Measurements from ENCODE around the gene KCNH1.
A peak's percentile ranks its signal among the peaks of the same experiment; 100 is the strongest.

The KCNH1 gene

DNA sequence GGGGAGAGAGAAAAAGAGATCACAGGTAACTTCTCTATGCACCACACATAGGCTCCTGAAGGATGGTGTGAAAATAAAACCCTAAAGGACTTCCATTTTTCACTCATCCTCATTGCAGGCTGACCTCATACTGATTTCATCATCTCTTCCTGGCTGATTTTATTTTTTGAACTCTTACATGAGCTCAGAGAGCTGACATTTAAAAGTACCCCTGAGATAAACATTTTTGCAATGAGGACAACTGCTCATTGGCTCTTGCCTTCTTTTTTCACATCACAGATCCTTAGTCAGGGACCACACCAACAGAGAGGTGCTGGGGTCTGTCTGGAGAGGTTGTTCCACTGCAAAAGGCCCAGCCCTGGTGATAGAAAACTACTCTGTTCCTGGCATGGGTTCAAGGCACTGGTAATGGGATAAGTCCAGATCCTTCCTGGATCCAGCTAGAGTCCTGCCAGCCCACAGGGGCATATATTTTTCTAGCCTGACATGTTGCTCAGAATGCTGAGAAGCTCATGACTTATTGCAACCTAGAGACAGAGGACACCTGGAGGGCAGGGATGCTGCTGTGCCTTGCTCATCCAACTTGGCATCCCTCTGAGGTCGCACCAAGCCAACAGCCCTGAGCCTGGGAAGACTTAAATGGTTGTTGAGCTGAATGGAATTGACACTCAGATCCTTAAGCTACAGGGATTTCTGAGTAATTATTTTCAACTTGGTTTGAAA lies 445.3 kb downstream of the KCNH1 start:
- ChIA-PET POLR2A (no interaction called here), CTCF (interaction anchor here (0.6 to 0.8 kb wide), 3 partner anchors 32 to 257 kb away, joined by 3 to 4 read pairs (median 3); no protein-coding TSS in a partner anchor)
- H3K4me3 ChIP-seq (ENCODE audit: low read depth, low read length), result no peak overlapping the region
- H3K27ac ChIP-seq (ENCODE audit: extremely low read depth, low read depth, low read length), result no peak overlapping the region
- no peaks in the 10 kb centered on the region for H3K4me1 ChIP-seq (ENCODE audit: control insufficient read depth, insufficient read depth, low read length)
- no peaks in the 10 kb centered on the region for H3K9me3 ChIP-seq (ENCODE audit: control insufficient read depth, insufficient read depth, low read depth, low read length)
- H3K36me3 ChIP-seq (ENCODE audit: control insufficient read depth in 2 of 2, insufficient read depth in 1 of 2, low read length in 2 of 2), result no peaks in the 10 kb centered on the region
- TF ChIP-seq TCF7L2 (IDR thresholded peaks at IDR 0.05; ENCODE audit: borderline replicate concordance, low read depth, low read length) (no peak), MYNN (tag by site-specific recombination; IDR thresholded peaks at IDR 0.05; ENCODE audit: borderline replicate concordance) (peak; percentile 65), ZNF302 (tag by site-specific recombination; IDR thresholded peaks at IDR 0.05; ENCODE audit: low read depth) (no peak), ZNF114 (tag by site-specific recombination; IDR thresholded peaks at IDR 0.05) (no peak), BCL11A (tag by site-specific recombination; IDR thresholded peaks at IDR 0.05; ENCODE audit: low read depth) (no peak), ZNF660 (tag by site-specific recombination; IDR thresholded peaks at IDR 0.05) (no peak), ZNF596 (tag by site-specific recombination; IDR thresholded peaks at IDR 0.05) (no peak), BCL11B (tag by site-specific recombination; IDR thresholded peaks at IDR 0.05; ENCODE audit: low read depth) (no peak), PRDM10 (tag by site-specific recombination; IDR thresholded peaks at IDR 0.05) (peak; percentile 68), ZIC2 (tag by site-specific recombination; IDR thresholded peaks at IDR 0.05) (0 out of 2 replicates have a peak, but pooled peaks have one; percentile 13), ZNF23 (tag by site-specific recombination; IDR thresholded peaks at IDR 0.05; ENCODE audit: borderline replicate concordance) (no peak), ZBTB21 (tag by site-specific recombination; IDR thresholded peaks at IDR 0.05) (peak; percentile 34; the same call in 1 of the 2 replicates), ZNF335 (tag by site-specific recombination; conservative IDR thresholded peaks at IDR 0.05) (0 out of 2 replicates have a peak, but pooled peaks have one; percentile 5), ZXDB (tag by site-specific recombination; IDR thresholded peaks at IDR 0.05) (no peak), ZNF510 (tag by site-specific recombination; IDR thresholded peaks at IDR 0.05; ENCODE audit: insufficient replicate concordance) (no peak)
- TF ChIP-seq, protein P1, sequence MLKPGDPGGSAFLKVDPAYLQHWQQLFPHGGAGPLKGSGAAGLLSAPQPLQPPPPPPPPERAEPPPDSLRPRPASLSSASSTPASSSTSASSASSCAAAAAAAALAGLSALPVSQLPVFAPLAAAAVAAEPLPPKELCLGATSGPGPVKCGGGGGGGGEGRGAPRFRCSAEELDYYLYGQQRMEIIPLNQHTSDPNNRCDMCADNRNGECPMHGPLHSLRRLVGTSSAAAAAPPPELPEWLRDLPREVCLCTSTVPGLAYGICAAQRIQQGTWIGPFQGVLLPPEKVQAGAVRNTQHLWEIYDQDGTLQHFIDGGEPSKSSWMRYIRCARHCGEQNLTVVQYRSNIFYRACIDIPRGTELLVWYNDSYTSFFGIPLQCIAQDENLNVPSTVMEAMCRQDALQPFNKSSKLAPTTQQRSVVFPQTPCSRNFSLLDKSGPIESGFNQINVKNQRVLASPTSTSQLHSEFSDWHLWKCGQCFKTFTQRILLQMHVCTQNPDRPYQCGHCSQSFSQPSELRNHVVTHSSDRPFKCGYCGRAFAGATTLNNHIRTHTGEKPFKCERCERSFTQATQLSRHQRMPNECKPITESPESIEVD (tag by site-specific recombination; IDR thresholded peaks at IDR 0.05), result no peak
- TF ChIP-seq, protein P2, sequence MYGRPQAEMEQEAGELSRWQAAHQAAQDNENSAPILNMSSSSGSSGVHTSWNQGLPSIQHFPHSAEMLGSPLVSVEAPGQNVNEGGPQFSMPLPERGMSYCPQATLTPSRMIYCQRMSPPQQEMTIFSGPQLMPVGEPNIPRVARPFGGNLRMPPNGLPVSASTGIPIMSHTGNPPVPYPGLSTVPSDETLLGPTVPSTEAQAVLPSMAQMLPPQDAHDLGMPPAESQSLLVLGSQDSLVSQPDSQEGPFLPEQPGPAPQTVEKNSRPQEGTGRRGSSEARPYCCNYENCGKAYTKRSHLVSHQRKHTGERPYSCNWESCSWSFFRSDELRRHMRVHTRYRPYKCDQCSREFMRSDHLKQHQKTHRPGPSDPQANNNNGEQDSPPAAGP (tag by site-specific recombination; IDR thresholded peaks at IDR 0.05), result no peak
- TF ChIP-seq, protein P3, sequence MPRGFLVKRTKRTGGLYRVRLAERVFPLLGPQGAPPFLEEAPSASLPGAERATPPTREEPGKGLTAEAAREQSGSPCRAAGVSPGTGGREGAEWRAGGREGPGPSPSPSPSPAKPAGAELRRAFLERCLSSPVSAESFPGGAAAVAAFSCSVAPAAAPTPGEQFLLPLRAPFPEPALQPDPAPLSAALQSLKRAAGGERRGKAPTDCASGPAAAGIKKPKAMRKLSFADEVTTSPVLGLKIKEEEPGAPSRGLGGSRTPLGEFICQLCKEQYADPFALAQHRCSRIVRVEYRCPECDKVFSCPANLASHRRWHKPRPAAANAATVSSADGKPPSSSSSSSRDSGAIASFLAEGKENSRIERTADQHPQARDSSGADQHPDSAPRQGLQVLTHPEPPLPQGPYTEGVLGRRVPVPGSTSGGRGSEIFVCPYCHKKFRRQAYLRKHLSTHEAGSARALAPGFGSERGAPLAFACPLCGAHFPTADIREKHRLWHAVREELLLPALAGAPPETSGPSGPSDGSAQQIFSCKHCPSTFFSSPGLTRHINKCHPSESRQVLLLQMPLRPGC (tag by site-specific recombination; IDR thresholded peaks at IDR 0.05), result no peak
- TF ChIP-seq, protein P4, sequence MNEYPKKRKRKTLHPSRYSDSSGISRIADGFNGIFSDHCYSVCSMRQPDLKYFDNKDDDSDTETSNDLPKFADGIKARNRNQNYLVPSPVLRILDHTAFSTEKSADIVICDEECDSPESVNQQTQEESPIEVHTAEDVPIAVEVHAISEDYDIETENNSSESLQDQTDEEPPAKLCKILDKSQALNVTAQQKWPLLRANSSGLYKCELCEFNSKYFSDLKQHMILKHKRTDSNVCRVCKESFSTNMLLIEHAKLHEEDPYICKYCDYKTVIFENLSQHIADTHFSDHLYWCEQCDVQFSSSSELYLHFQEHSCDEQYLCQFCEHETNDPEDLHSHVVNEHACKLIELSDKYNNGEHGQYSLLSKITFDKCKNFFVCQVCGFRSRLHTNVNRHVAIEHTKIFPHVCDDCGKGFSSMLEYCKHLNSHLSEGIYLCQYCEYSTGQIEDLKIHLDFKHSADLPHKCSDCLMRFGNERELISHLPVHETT (tag by site-specific recombination; IDR thresholded peaks at IDR 0.05), result no peak
- TF ChIP-seq, protein P5, sequence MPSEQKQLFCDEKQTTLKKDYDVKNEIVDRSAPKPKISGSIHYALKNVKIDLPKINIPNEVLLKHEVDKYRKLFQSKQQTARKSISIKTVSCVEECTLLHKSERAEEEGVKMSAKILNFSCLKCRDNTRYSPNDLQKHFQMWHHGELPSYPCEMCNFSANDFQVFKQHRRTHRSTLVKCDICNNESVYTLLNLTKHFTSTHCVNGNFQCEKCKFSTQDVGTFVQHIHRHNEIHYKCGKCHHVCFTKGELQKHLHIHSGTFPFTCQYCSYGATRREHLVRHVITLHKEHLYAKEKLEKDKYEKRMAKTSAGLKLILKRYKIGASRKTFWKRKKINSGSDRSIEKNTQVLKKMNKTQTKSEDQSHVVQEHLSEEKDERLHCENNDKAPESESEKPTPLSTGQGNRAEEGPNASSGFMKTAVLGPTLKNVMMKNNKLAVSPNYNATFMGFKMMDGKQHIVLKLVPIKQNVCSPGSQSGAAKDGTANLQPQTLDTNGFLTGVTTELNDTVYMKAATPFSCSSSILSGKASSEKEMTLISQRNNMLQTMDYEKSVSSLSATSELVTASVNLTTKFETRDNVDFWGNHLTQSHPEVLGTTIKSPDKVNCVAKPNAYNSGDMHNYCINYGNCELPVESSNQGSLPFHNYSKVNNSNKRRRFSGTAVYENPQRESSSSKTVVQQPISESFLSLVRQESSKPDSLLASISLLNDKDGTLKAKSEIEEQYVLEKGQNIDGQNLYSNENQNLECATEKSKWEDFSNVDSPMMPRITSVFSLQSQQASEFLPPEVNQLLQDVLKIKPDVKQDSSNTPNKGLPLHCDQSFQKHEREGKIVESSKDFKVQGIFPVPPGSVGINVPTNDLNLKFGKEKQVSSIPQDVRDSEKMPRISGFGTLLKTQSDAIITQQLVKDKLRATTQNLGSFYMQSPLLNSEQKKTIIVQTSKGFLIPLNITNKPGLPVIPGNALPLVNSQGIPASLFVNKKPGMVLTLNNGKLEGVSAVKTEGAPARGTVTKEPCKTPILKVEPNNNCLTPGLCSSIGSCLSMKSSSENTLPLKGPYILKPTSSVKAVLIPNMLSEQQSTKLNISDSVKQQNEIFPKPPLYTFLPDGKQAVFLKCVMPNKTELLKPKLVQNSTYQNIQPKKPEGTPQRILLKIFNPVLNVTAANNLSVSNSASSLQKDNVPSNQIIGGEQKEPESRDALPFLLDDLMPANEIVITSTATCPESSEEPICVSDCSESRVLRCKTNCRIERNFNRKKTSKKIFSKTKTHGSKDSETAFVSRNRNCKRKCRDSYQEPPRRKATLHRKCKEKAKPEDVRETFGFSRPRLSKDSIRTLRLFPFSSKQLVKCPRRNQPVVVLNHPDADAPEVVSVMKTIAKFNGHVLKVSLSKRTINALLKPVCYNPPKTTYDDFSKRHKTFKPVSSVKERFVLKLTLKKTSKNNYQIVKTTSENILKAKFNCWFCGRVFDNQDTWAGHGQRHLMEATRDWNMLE (tag by site-specific recombination; conservative IDR thresholded peaks at IDR 0.05; ENCODE audit: low read depth), result peak; percentile 48; the same call in 1 of the 2 replicates

Measured in HEK293 (cell line).